HG02981 (cell line): Measurements from ENCODE around the gene C16orf78.

Experiments
- ATAC-seq: cut with Tn5 transposase; IDR thresholded peaks from one replicate; pipeline ENCODE4 v1.9.1; 2021; ENCODE audit warnings: mild to moderate bottlenecking, moderate library complexity; ENCODE audit not compliant: unreplicated experiment

The C16orf78 gene

GRCh38 chr16:49382916-49383315, 9.3 kb downstream of the C16orf78 start:
- ATAC-seq, result no peak

GRCh38 chr16:49395021-49395420, 21.4 kb downstream of the C16orf78 start:
- no peak for ATAC-seq

GRCh38 chr16:49396206-49396720, 22.7 kb downstream of the C16orf78 start:
- ATAC-seq, result no peak

GRCh38 chr16:49398761-49399160, 25.2 kb downstream of the C16orf78 start:
- no peak for ATAC-seq

- peak; percentile 98 for ATAC-seq
Observed at GRCh38 chr16:49399594-49400364, 26.2 kb downstream of the C16orf78 start.

DNA sequence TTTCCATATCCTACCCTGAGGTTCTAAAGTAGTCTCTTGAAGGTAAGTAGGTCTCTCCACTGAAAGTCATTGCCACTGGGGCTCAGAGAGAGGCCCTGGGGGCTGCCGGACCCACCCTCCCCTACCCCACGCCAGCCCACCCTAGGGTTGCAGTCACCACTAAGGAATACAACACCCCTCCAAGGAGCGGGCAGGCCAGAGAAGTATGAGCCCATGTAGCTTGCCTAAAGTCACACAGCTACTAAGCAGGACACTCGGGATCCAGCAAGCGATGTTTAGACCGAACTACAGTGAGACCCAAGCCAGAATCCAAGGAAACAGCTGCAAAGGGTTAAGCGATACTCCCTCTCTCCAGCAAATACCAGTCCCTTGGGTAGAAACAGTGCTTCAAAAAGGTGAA, 27.0 kb downstream of the C16orf78 start:
- no peak for ATAC-seq

- no peak for ATAC-seq
Observed at GRCh38 chr16:49405123-49405522, 31.5 kb downstream of the C16orf78 start.

DNA sequence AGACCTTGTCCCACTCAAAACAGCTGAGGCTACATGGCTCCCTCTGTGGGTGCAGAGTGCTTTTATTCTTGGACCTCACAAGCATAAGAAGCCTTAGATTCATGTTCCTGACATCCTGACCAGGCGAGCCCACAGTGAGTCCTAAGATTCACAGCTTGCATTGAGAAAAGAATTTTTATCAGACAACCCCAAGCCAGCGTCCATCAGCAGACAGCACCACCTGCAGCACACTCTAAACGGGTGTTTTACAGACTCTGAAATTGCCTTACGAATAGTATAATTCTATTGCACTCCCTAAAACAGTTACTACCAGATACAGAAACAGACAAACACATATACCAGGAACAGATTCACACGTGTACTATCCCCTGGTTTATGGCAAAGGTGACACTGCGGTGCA, 31.9 kb downstream of the C16orf78 start:
- no peak for ATAC-seq

GRCh38 chr16:49407873-49408550, 34.4 kb downstream of the C16orf78 start:
- peak; percentile 94 for ATAC-seq

DNA sequence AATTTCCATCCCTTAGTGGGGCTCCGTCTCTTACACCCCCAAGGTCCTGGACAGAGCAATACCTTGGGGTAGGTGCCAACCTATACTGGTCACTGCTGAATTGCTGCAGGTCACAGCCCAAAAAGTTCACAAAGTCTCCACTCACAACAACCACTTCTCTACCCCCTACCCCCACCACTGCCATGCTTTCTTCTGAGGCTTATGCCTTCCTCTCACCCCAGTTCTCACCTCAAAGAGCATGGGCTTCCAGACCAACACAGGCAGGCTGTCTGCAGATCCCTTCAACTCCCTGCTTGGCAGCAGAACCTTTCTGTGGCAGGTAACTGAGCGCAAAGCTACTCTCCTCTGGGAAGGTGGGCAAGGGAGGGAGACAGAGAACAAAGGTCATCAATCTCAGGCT, 35.5 kb downstream of the C16orf78 start:
- ATAC-seq, result no peak

GRCh38 chr16:49410226-49410625, 36.6 kb downstream of the C16orf78 start:
- no peak for ATAC-seq

DNA sequence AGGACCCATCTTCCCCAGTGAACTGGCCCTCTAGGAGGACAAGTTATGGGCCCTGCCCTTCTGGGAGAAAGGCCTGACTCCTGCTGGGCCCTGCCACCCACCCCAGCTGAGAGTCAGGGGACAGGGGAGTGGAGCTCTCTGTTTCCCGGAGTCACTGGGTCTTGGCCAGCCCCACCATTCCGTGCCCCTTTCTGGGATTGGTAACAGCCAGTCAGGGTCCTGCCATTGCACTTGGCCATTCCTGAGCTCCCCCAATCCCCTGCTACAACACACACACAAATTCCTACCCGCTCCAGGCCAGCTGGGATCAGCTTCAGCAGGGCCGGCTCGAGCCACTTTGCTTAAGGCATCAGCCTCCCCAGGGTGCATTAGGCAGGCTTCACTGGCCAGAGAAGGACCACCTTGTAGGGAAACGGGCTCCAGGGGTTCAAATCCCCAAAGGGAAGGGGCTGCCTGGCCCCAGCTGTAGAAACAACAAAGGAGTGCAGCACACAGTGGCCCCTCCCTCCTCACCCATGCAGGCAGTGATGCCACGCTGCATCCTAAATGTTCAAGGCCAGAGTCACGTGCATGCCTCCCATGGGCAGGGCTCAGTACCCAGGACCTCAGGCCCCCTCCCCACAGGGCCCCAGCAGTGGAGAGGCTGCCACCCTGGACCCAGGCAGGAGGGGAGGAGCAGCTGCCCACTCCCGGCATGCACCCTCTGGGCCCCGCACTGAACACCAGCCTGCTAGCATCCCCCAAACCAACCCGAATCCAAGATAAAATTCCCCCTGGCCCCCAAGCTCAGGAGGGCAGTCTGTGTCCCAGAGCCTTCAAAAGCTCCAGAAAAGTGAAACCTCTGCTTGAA, 37.7 kb downstream of the C16orf78 start:
- ATAC-seq, result no peak

DNA sequence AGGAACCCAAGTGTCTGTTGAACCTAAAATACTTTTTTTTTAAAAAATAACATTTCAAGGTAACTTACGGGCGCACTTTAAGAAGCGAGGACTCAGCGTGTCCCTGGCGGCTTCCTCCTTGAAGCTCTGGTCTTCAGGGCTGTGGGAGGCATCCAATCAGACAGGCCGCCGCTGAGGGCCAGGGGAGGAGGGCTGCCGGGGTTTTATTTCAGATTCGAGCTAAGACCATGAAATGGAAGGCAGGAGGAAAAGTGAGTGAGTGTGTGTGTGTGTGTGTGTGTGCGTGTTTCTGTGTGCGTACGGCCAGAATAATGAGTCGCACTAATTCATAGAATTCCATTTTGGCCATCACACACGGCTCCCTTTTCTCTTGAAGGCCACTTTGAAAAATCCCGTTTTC, 41.1 kb downstream of the C16orf78 start:
- no peak for ATAC-seq

GRCh38 chr16:49415083-49415482, 41.5 kb downstream of the C16orf78 start:
- ATAC-seq, result no peak

DNA sequence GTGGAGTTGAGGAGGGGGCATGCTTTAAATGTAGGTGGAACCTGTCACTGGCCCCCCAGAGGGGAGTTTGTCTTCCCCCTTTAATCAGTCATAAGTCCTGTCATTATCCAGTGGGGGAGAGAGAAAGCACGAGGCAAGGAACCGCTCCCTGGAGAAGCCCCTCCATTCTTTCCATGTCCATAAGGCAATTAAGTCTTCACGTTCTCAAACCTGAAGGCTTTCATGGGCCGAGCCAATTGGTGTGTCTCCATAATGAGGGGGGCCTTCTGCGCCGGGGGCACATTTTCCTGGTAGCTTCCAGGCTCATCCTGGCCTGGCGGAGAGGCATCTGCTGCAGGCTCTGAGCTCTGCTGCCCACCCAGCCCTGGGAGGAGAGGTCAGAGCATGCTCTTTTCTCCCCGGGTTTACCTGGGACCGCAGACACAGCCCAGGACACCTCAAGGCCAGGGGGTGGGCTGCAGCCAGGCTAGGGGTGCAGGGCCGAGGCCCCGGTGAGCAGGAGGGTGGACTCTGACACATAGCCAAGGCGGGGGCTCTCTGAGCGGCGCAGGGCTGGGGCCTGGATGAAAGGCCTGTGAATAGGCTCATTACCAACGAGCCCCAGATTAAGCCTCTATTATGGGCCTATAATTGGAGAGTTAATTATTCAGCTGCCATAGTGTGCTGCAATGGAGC, 42.5 kb downstream of the C16orf78 start:
- ATAC-seq, result no peak

DNA sequence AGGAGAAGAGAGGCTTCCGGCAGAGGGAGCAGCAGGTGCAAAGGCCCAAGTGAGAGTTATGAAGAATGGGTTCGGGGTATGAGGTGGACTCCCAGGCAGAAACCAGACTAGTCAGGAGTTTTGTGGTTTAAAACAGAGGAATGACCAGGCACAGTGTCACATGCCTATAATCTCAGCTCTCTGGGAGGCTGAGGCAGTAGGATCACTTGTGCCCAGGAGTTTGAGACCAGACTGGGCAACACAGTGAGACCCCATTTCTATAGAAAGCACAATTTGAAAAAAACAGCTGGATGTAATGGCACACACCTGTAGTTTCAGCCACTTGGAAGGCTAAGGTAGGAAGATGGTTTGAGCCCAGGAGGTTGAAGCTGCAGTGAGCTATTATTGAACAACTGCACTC, 43.8 kb downstream of the C16orf78 start:
- no peak for ATAC-seq

- ATAC-seq, result no peak
Observed at GRCh38 chr16:49419006-49419405, 45.4 kb downstream of the C16orf78 start.

GRCh38 chr16:49419862-49420261, 46.3 kb downstream of the C16orf78 start:
- no peak for ATAC-seq

DNA sequence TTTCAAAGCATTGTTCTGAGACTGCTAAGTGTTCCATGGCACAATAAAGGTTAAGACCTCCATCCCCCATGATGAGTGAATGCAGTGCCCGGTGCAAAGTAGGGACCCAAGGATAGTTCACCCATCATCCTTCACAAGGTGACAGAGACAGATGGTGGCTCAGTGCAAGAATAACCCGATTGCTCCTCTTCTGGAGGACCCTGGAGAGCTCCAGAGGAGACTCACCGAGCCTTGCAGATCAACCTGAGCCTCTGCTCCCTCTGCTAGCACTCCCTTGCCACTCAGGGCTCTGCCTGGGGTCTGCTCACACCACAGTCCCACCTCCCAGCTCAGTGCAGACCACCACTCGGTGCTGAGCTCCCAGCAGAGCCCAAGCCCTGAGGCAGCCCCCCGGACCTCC, 49.3 kb downstream of the C16orf78 start:
- ATAC-seq, result no peak

- no peak for ATAC-seq
Observed at GRCh38 chr16:49424961-49425360, 51.4 kb downstream of the C16orf78 start.

DNA sequence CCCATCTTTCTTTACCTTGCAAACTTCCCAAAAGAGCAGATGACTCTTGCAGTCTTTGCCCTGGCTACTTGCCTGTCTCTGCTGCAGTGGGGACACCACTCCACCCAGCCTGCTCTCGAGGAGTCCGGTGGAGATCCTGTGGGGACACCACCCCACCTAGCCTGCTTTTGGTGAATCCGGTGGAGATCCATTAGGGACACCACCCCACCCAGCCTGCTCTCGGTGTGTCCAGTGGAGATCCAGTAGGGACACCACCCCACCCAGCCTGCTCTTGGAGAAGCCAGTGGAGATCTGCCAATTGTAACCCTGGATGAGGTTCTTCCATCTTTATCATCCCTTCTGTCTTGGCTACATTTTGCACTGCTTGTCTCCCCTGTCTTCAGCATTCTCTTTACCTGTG, 54.2 kb downstream of the C16orf78 start:
- ATAC-seq, result no peak
